GM12891 (cell line): ENCODE data around the gene USP9X.

Experiments used
- PAX5 ChIP-seq: IDR thresholded peaks from 2 replicates; pipeline ENCODE4 v1.6.1; 2011; ENCODE audit warnings: low read length, moderate library complexity, mild to moderate bottlenecking; ENCODE audit not compliant: insufficient read depth, severe bottlenecking
- POLR2A ChIP-seq: IDR thresholded peaks from 2 replicates; pipeline ENCODE4 v1.6.1; 2011; ENCODE audit warnings: low read depth, low read length, control low read depth
- POLR2AphosphoS5 ChIP-seq: IDR thresholded peaks from 2 replicates; pipeline ENCODE4 v1.6.1; 2011; ENCODE audit warnings: low read depth, low read length, control low read depth
- SPI1 ChIP-seq: IDR thresholded peaks from 2 replicates; pipeline ENCODE4 v1.6.1; 2011; ENCODE audit warnings: low read depth, low read length, control low read depth
- TAF1 ChIP-seq: IDR thresholded peaks from 2 replicates; pipeline ENCODE4 v1.6.1; 2011; ENCODE audit warnings: low read depth, low read length, control low read depth

- TF ChIP-seq POLR2AphosphoS5 = no peak
- TF ChIP-seq POLR2A = no peak
- no peak for TF ChIP-seq SPI1
- TF ChIP-seq TAF1 = no peak
- TF ChIP-seq PAX5 = no peak
Measured at GRCh38 chrX:41119803-41120202, 34.6 kb downstream of the USP9X start.
